T1000 (cell line): ENCODE data around the gene PDE12.
A peak's percentile ranks its signal among the peaks of the same experiment; 100 is the strongest.
"Not testable (repeated sequence)": the region's sequence is repeated elsewhere in the genome, so short reads cannot be mapped to it uniquely, and the experiment has no call there.

Experiments
- DNase-seq: peaks from one replicate; lab custom pipeline; 2025; ENCODE audit warnings: mixed read lengths; lab: John Stamatoyannopoulos, UW

PDE12 gene

DNA sequence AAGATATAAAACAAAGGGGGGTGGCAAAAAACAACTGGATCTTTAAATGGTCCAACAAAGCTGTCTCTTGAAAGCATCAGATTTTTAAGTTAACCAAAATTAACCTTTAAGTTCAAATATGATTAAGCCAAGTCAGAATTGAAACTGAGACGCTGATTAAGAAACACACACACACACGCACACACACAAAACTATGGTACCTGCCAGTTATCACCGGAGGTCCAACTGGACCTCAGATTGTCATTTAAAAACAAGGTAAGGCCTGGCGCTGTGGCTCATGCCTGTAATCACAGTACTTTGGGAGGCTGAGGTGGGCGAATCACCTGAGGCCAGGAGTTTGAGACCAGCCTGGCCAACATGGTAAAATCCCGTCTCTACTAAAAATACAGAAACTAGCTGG lies 30.7 kb downstream of the PDE12 start:
- no peak for DNase-seq

DNA sequence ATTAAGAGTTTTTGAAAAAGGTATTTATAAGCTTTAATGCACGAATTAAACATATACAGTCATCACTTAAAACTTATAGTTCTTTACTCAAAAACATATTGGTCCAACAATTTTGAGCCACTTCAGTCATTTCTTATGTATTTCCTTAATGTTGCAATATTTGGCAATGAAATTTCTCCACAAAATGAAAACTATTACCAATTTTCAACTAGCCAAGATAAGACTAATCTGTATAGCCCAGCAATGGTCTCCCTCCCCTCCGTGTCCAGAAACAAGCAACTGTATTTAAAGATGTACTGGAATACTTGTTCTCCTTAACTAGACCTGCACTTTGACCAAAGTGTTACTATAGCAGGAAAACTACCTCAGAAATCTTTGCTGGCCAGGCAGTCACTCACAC lies 31.8 kb downstream of the PDE12 start:
- DNase-seq = no peak

DNA sequence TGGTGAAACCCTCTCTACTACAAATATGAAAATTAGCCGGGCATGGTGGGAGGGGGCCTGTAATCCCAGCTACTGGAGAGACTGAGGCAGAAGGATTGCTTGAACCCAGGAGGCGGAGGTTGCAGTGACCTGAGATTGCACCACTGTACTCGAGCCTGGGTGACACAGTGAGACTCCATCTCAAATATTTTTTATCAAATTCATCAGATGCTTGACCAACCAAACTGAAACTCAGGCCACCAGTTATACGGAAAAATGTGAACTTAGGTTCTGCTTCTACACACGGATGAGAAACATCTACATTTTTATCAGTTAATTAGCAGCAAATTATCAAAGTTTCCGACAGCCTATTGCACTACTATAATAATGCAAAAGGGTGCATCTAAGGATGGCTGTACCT lies 36.2 kb downstream of the PDE12 start:
- DNase-seq = no peak

DNA sequence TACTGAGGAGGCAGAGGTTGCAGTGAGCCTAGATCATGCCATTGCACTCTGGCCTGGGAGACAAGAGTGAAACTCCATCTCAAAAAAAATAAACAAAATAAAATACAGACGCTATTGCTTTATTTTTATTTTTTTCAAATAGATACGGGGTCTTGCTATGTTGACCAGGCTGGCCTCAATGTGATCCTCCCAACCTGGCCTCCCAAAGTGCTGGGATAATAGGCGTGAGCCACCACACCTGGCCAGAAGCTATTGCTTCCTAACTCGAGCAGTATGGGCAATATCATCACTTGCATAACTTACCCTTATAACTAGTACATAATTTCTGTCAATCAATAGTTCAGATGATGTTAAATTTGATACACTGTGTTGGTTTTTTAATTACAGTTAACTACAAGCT lies 38.1 kb downstream of the PDE12 start:
- DNase-seq = no peak

DNA sequence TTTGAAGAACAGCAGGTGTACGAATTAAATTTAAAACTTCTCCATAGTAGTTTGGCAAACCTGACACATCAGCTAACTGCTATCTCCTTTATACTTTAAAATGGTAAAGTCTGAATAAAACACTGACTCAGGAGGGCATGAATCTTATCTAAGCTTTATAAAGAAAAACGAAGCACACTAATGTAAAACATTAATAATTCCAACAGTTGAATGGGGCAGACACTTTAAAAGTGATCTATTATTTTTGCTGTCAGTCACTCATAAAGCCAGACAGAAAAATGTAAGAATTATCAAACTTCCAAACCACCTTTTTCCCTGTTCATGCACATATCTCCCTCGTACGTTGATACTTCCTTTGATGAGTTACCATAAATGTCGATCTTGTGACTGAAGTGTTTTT lies 38.5 kb downstream of the PDE12 start:
- no peak for DNase-seq

DNA sequence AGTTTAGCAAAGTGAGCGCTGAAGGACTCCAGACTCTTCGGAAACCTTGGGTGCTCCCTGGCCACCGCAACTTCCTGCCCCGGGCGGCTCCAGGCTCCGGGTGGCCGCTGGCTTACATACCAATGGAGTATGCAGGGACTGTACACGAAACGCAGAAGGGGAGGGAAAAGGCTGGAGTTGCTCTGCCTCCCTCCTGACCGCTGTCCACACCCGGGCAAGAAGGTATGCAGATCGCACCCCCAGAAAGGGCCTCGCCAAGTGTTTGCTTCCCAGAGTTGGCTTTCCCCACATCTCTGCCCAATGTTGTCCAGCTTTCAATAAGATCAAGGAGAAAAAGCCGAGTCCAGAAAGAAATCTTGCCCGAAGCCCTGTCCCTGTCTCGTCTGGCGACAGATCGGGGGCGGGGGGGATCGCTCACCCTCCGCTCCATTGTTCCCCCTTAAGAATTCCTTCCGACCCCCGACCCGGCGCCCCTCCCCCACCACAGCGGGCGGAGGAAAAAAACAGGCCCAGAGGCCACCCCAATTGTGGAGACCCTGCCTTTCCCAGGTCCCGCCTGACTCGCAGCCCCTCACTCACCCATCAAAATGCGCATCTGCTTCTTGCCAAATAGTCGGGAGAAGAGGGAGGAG lies 40.5 kb downstream of the PDE12 start:
- peak; percentile 70 for DNase-seq

DNA sequence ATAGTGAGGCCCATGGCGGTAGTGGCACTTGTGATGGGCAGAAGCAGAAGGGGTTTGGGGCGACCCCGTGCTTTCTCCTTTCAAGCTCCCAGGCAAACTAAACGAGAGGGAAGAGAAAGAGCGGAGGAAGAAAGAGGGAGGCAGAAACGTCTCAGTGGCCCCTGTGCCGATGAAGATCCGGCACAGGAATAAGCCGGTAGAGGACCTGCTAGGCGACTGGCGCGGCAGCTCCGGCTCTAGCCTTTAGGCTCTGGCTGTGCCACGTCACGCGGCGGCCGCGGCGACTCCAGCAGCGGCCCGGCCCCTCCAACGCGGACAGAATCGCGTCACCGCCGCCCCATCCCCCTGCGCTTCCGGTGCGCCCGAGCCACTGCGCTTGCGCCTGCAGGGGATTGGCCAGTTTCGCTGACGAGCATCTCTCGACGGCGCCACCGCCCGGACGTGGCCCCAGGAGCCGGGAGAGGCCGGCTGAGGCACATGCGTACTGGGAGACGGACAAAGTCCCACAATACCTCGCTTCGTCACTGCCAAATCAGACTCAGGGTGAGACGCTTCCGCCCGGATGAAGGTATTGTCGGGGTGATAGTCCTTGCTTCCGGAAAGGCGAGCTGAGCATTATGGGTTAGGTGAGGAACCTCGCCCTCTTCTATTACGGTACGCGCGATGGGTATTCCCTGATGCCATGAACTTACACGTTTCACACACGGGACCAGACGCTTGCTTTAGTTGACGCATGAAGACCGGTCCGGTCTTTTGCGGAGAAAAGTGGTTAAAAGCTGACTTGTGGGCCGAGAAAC lies 41.3 kb downstream of the PDE12 start, which contains the start of gene ARF4:
Gene ARF4 (minus strand): TSS at position 218 of the 797 bp plus-strand sequence. CDS start 204 bp downstream, at position 14.
- peak; percentile 99 for DNase-seq

DNA sequence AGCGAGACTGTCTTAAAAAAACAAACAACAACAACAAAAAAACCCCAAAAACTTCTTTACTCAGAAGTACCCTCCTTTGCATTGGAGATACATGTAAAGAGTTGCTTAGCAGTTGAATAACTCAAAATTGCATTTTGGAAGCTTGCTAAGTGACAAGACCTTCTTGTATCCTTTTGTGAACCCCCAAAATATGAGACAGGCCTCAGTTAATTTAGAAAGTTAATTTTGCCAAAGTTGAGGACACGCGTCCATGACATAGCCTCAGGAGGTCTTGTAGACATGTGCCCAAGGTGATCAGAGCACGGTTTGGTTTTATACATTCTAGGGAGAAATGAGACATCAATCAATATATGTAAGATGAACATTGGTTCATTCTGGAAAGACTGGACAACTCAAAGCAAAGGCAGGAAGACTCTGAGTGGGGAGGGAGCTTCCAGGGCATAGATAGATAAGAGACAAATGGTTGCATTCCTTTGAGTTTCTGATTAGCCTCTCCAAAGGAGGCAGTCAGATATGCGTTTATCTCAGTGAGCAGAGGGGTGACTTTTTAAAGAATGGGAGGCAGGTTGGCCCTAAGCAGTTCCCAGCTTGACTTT lies 42.8 kb downstream of the PDE12 start:
- no peak for DNase-seq

DNA sequence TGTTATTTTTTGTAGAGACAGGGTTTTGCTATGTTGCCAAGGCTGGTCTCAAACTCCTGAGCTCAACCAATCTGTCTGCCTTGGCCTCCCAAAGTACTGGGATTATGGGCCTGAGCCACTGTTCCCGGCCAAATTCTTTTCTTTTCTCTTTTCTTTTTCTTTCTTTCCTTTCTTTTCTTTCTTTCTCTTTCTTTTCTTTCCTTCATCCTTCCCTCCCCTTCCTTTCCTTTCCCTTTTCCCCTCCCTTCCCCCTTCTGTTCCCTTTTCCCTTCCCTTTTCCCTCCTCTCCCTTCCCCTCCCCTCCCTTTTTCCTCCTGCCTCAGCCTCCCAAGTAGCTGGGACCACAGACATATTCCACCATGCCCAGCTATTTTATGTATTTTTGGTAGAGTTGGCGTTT lies 44.1 kb downstream of the PDE12 start:
- no peak for DNase-seq

DNA sequence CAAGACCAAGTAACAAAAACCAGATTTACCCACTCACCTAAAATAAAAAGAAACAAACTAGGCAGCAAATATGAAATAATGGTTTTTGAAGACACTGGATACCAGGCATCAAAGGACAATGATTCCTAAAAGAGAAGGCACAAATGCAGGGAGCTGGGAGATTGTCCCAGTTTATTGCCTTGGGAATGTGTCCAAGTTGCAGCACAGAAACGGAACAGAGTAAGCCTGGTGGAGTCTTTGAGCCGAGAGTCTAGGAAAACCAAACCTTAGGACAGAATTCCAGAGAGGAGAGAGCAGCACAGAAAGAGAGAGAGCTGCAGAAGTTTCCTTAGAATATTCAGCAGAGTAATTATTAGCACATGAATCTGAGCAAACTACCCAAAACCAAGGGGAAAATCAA lies 48.9 kb downstream of the PDE12 start:
- no peak for DNase-seq

DNA sequence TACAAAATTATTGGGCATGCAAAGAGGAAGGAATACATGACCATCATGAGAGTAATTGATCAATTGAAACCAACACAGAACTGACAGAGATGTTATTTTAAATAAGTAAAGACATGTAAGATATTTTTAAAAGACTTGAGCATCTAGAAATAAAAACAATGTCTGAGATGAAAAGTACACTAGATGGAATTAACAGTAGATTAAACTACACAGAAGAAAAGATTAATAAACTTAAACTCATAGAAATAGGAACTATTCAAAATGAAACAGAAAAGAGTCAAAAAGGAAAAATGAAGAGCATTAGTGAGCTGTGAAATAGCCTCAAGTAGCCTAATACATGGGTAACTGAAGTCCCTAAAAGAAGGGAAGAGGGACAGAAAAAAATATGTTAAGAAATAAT lies 49.6 kb downstream of the PDE12 start:
- DNase-seq = no peak

DNA sequence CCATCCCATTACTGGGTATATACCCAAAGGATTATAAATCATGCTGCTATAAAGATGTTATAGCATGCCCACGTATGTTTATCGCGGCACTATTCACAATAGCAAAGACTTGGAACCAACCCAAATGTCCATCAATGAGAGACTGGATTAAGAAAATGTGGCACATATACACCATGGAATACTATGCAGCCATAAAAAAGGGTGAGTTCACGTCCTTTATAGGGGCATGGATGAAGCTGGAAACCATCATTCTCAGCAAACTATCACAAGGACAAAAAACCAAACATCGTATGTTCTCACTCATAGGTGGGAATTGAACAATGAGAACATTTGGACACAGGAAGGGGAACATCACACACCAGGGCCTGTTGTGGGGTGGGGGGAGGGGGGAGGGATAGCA lies 55.8 kb downstream of the PDE12 start:
- DNase-seq = not testable (repeated sequence)

DNA sequence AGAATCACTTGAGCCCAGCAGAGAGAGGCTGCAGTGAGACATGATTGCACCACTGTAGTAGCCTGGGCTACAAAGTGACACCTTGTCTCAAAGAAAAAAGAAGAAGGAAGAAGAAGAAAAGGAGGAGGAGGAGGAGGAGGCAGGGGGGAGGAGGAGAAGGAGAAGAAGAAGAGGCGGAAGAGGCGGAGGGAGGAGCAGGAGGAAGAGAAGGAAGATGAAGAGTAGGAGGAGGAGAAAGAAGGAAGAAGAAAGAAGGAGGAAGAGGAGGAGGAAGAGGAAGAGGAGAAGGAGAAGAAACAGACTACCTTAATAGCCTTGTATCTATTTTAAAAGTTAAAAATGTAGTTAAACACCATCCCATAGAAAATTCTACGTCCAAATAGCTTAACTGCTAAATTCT lies 60.2 kb downstream of the PDE12 start:
- DNase-seq = no peak
